GM23338 (cell line): ENCODE data around the gene TMEM239. TPM values are rescaled to one million over a fixed set of nuclear protein-coding genes. Genes with fewer than 3 reads are reported as not detected.

ENCODE experiments used
- ATAC-seq: fragments of 200-7000 bp; cut with Tn5 transposase; 3 replicates; pipeline ENCODE4 v1.9.1; 2020
- DNase-seq: peaks from one replicate; pipeline ENCODE4 v3.0.0-alpha.2; 2015; ENCODE audit warnings: low spot score
- H2AFZ ChIP-seq: fragments of 200-600 bp; sonication (generic); 2 replicates; pipeline ENCODE4 v1.8.0; 2016; ENCODE audit warnings: antibody characterized with exemption, mild to moderate bottlenecking, moderate library complexity
- H3F3A ChIP-seq: fragments of 200-600 bp; sonication (generic); replicated peaks from 2 replicates; pipeline ENCODE4 v1.8.0; 2017; ENCODE audit warnings: antibody characterized with exemption, mixed run types, low read depth
- H3K27ac ChIP-seq: fragments of 200-600 bp; sonication (generic); 2 replicates; pipeline ENCODE4 v1.6.1; 2016; ENCODE audit warnings: low read depth
- H3K27me3 ChIP-seq: fragments of 200-600 bp; sonication (generic); 2 replicates; pipeline ENCODE4 v1.8.0; 2016; ENCODE audit warnings: mild to moderate bottlenecking, mixed run types, moderate library complexity; ENCODE audit not compliant: insufficient read depth
- H3K36me3 ChIP-seq: fragments of 200-600 bp; sonication (generic); 2 replicates; pipeline ENCODE4 v1.8.0; 2016; ENCODE audit warnings: mild to moderate bottlenecking; ENCODE audit not compliant: insufficient read depth
- H3K4me1 ChIP-seq: fragments of 200-600 bp; sonication (generic); 2 replicates; pipeline ENCODE4 v1.8.0; 2016; ENCODE audit warnings: mild to moderate bottlenecking, moderate library complexity; ENCODE audit not compliant: insufficient read depth
- H3K4me2 ChIP-seq: fragments of 200-600 bp; sonication (generic); 2 replicates; pipeline ENCODE4 v1.7.1; 2017; ENCODE audit warnings: mixed run types
- H3K4me3 ChIP-seq: fragments of 200-600 bp; sonication (generic); 2 replicates; pipeline ENCODE4 v1.6.1; 2016; ENCODE audit warnings: mixed run types
- H3K79me2 ChIP-seq: fragments of 200-600 bp; sonication (generic); replicated peaks from 2 replicates; pipeline ENCODE4 v1.8.0; 2017; ENCODE audit warnings: mild to moderate bottlenecking; ENCODE audit not compliant: insufficient read depth
- H3K9me2 ChIP-seq: fragments of 200-600 bp; sonication (generic); 2 replicates; pipeline ENCODE4 v1.8.0; 2017; ENCODE audit not compliant: insufficient read depth
- H4K20me1 ChIP-seq: fragments of 200-600 bp; sonication (generic); replicated peaks from 2 replicates; pipeline ENCODE4 v1.8.0; 2017; ENCODE audit warnings: mild to moderate bottlenecking; ENCODE audit not compliant: insufficient read depth
- H3K27ac Mint-ChIP-seq: 2 replicates; pipeline ENCODE4 v1.8.0; 2020; ENCODE audit warnings: inconsistent platforms, mild to moderate bottlenecking, moderate library complexity, mixed read lengths
- H3K27me3 Mint-ChIP-seq: 3 replicates; pipeline ENCODE4 v1.8.0; 2022; ENCODE audit warnings: low read depth, mild to moderate bottlenecking, moderate library complexity, mixed read lengths, inconsistent platforms; ENCODE audit not compliant: insufficient read depth, poor library complexity
- H3K36me3 Mint-ChIP-seq: 3 replicates; pipeline ENCODE4 v1.8.0; 2021; ENCODE audit warnings: low read depth, mild to moderate bottlenecking, inconsistent platforms, moderate library complexity, mixed read lengths
- H3K4me1 Mint-ChIP-seq: 3 replicates; pipeline ENCODE4 v1.8.0; 2020; ENCODE audit warnings: mild to moderate bottlenecking, inconsistent platforms, mixed read lengths
- H3K4me3 Mint-ChIP-seq: 3 replicates; pipeline ENCODE4 v1.8.0; 2021; ENCODE audit warnings: moderate library complexity, mild to moderate bottlenecking, inconsistent platforms, mixed read lengths
- H3K9me3 Mint-ChIP-seq: 3 replicates; pipeline ENCODE4 v1.8.0; 2020; ENCODE audit warnings: moderate library complexity, mild to moderate bottlenecking, inconsistent platforms, mixed read lengths
- CREB1 ChIP-seq: fragments of 250-450 bp; sonication (Bioruptor Pico); IDR thresholded peaks from 2 replicates; pipeline ENCODE4 v1.5.0; 2020; ENCODE audit warnings: low read depth, mild to moderate bottlenecking, moderate library complexity
- NANOG ChIP-seq: IDR thresholded peaks from 2 replicates; pipeline ENCODE4 v1.6.1; 2016; ENCODE audit warnings: antibody characterized with exemption, borderline replicate concordance
- ZNF114 ChIP-seq: fragments of 250-450 bp; sonication (Bioruptor Pico); IDR thresholded peaks from 2 replicates; pipeline ENCODE4 v1.5.0; 2020; ENCODE audit warnings: mild to moderate bottlenecking, moderate library complexity
- ZNF462 ChIP-seq: fragments of 250-450 bp; sonication (Bioruptor Pico); IDR thresholded peaks from 2 replicates; pipeline ENCODE4 v1.5.0; 2020; ENCODE audit warnings: mild to moderate bottlenecking, moderate library complexity
- polyA plus RNA-seq: library from polyadenylated mRNA; unstranded; fragments of >200 nt; fragmentation: Nextera tagmentation; extraction: Ambion mirVana; gene quantifications from 2 replicates; pipeline ENCODE4 v1.2.1, GENCODE V29; 2016
- total RNA-seq: library from RNA; depleted of rRNA; stranded (reverse); fragments of >200 nt; shearing (Covaris generic); gene quantifications from 2 replicates; pipeline ENCODE4 v1.2.3, GENCODE V29; 2014
- TF ChIP-seq, protein P1 (sequence below): IDR thresholded peaks from 2 replicates; pipeline ENCODE4 v1.6.1; 2016; ENCODE audit warnings: antibody characterized with exemption

TMEM239 gene
- total and polyA plus RNA-seq, 2 experiments from 2014 or later = not detected

DNA sequence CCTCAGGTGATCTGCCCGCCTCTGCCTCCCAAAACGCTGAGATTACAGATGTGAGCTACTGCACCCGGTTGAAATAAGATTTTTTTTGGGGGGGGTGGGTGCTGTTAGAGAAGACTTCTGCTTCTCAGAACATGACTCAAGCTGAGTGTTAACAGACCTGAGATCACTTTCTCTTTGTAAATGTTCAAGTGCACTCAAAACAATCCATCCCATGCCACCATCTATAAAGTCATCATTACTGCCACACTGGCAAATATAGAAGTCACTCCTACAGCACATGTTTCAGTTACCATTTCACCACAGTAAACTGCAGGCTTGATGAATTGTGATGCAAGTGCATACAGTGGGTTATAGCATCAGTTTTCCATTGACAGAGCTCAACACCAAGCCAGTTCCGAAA lies 33.4 kb downstream of the TMEM239 start (continued):
- TF ChIP-seq ZNF462 (CRISPR knock-in tag) = no peak
- no peak for TF ChIP-seq CREB1

DNA sequence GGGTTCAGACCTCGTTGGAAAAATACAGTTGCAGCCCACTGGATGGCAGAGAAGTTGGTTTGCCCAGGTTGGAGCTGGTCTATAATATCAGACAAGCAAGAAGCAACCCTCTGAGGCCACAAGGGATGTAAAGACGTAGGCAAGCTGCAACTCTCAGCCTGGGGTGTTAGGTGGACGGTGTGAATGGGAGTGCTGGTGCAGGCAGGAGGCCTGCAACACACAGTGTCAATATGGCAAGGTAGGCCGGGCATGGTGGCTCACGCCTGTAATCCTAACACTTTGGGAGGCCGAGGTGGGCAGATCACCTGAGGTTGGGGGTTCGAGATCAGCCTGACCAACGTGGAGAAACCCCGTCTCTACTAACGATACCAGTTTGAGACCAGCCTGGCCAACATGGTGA lies 34.9 kb downstream of the TMEM239 start:
- Histone ChIP-seq H3F3A (no peaks in the 10 kb centered on the region), H3K4me1 (no peaks in the 10 kb centered on the region), H3K9me2 (no peaks in the 10 kb centered on the region), H2AFZ (no peak overlapping the region), H3K4me2 (no peak overlapping the region), H3K79me2 (no peaks in the 10 kb centered on the region), H3K4me3 (no peak overlapping the region), H4K20me1 (0 out of 2 replicates have a peak, but pooled peaks cover 3% of the 10 kb centered on the region), H3K27me3 (no peaks in the 10 kb centered on the region), H3K36me3 (no peaks in the 10 kb centered on the region), H3K27ac (no peak overlapping the region)
- DNase-seq (no peak), ATAC-seq (no peak)
- TF ChIP-seq ZNF114 (CRISPR knock-in tag) (no peak), CREB1 (no peak), NANOG (no peak)
- TF ChIP-seq, protein P1, sequence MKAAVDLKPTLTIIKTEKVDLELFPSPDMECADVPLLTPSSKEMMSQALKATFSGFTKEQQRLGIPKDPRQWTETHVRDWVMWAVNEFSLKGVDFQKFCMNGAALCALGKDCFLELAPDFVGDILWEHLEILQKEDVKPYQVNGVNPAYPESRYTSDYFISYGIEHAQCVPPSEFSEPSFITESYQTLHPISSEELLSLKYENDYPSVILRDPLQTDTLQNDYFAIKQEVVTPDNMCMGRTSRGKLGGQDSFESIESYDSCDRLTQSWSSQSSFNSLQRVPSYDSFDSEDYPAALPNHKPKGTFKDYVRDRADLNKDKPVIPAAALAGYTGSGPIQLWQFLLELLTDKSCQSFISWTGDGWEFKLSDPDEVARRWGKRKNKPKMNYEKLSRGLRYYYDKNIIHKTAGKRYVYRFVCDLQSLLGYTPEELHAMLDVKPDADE = no peak
- H3K4me1 Mint-ChIP-seq = peaks cover 3% of the 10 kb centered on the region; the same call in 1 of the 3 replicates
- H3K9me3 Mint-ChIP-seq = no peaks in the 10 kb centered on the region
- H3K36me3 Mint-ChIP-seq = no peaks in the 10 kb centered on the region
- H3K27ac Mint-ChIP-seq = no peak overlapping the region
- no peak overlapping the region for H3K4me3 Mint-ChIP-seq
- H3K27me3 Mint-ChIP-seq = peaks cover 7% of the 10 kb centered on the region
